Activated T-helper 2 cell treated with anti-CD3 and anti-CD28 coated beads, Interferon-gamma antibody, Interleukin-2, Interleukin-4, amounts not matched to agents 10 μg/mL and 5 μg/mL and 100 μg/mL, durations not matched to agents 14 hours and 24 hours and 36 hours (primary cell): Measurements from ENCODE around the gene DAGLA. TPM values are rescaled to one million over a fixed set of nuclear protein-coding genes. Genes with fewer than 3 reads are reported as not detected.

Experiments used
- DNase-seq: peaks from one replicate; pipeline ENCODE4 v3.0.0; 2021; ENCODE audit warnings: low spot score
- H3K27ac Mint-ChIP-seq: one replicate; pipeline ENCODE4 v1.8.0; 2021; ENCODE audit warnings: mixed read lengths
- H3K27me3 Mint-ChIP-seq: one replicate; pipeline ENCODE4 v1.8.0; 2021; ENCODE audit warnings: low read depth, mixed read lengths
- H3K36me3 Mint-ChIP-seq: one replicate; pipeline ENCODE4 v1.8.0; 2021; ENCODE audit warnings: low read depth, mixed read lengths
- H3K4me1 Mint-ChIP-seq: one replicate; pipeline ENCODE4 v1.8.0; 2021; ENCODE audit warnings: low read depth, mixed read lengths
- H3K4me3 Mint-ChIP-seq: one replicate; pipeline ENCODE4 v1.8.0; 2021; ENCODE audit warnings: low read depth, mild to moderate bottlenecking, moderate library complexity, mixed read lengths
- H3K9me3 Mint-ChIP-seq: one replicate; pipeline ENCODE4 v1.8.0; 2021; ENCODE audit warnings: mixed read lengths
- intact Hi-C: fragments of 100-400 bp; cut with micrococcal nuclease; formaldehyde crosslinking; loops from one replicate; pipeline ENCODE4 v1.15.1; 2023
- total RNA-seq: library from RNA; stranded (reverse); gene quantifications from 2 replicates; pipeline ENCODE4 v1.2.3, GENCODE V29; 2022

Gene DAGLA
- total RNA-seq, 1 donor from 2014 or later, result 0.07 TPM

DNA sequence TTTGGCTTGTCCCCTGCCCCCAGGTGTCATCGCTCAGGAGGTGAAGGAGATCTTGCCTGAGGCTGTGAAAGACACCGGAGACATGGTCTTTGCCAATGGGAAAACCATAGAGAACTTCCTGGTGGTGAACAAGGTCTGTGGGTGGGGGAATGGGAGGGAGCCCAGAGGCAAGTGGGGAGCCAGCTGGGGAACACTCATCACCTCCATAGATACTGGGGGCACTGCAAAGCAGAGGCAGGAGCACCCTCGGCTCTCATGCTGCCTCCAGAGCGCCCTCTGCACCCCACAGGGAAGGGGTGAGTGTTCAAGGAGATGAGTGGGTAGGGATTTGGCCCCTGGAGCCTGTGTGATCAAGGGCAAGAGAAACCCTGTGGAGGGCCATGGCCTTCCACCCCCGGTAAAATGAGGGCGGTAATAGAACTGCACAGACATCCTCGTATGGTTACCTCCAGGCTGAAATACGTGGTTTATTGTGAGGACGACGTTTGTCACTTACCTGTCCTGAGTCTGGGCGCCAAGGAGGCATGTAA lies 98.2 kb downstream of the DAGLA start:
- no peak overlapping the region for H3K27ac Mint-ChIP-seq
- intact Hi-C loops, result no loop called here
- peaks cover 13% of the 10 kb centered on the region for H3K4me1 Mint-ChIP-seq
- H3K9me3 Mint-ChIP-seq, result no peaks in the 10 kb centered on the region
- DNase-seq, result no peak
- H3K36me3 Mint-ChIP-seq, result no peaks in the 10 kb centered on the region
- no peaks in the 10 kb centered on the region for H3K27me3 Mint-ChIP-seq
- peak overlapping the region; percentile 45 for H3K4me3 Mint-ChIP-seq

DNA sequence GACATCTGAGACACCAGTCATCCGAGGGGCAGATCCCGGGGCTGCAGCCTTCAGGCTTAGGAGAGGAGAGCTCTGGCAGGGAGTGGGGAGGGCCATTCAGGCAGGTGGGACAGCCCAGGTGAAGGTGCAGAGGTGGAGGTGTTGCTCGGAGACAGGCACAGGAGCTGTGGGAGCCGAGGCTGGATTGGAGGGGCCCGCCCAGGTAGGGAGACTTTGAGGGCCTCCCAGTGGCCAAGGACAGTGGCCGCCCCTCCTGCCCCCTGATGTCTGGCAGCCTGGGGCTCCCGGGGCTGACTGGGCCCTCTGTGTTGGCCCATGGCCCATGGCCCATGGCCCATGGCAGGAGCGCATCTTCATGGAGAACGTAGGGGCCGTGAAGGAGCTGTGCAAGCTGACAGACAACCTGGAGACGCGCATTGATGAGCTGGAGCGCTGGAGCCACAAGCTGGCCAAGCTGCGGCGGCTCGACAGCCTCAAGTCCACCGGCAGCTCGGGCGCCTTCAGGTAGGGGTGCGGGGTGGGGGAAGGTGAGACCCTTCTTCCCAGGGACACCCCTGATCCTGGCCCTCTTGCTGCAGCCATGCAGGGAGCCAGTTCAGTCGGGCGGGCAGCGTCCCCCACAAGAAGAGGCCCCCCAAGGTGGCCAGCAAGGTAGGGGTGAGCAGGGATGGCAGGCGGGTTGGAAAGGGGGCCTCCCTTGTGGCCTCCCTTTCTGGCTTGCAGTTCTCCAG lies 98.9 kb downstream of the DAGLA start:
- Mint-ChIP-seq H3K36me3 (peaks cover 4% of the 10 kb centered on the region), H3K27ac (no peak overlapping the region), H3K9me3 (no peaks in the 10 kb centered on the region), H3K4me1 (peaks cover 13% of the 10 kb centered on the region), H3K4me3 (no peak overlapping the region), H3K27me3 (no peaks in the 10 kb centered on the region)
- no peak for DNase-seq
- intact Hi-C loops, result no loop called here

DNA sequence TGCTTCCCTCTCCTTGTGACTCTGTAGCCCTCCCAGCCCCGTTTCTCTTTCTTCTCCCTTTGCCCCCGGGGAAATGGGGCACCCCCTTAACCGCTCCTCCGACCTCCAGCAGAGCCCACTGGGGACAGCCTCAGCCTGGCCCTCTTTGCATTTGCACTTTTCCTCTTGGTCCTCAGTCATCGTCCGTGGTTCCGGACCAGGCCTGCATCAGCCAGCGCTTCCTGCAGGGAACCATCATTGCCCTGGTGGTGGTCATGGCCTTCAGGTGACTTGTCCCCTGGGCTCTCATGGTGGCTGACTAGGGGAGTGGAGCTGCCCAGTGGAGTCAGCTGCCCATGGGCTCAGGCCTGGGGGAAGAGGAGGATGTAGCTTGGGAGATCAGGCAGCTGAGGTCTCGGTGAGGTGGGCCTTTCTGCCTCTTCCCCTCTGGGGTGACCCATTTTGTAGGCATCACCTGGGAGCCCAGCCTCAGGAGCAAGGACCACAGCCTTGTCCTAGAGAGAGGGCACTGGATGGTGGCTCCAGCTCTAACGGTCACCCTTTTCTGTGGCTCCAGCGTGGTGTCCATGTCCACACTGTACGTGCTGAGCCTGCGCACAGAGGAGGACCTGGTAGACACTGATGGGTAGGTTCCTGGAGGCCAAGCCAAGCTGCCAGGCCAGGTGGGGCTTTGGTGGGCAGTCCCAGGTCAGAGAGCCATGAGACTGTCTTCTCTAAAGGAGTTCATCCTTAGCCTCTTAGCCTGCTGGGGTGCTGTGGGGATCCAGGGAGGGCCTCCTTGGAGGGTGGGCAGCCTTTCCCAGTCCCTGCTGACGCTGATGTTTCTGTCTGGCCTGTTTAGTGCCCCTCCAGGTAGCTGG lies 99.7 kb downstream of the DAGLA start:
- H3K27me3 Mint-ChIP-seq, result no peaks in the 10 kb centered on the region
- no peak for DNase-seq
- peaks cover 6% of the 10 kb centered on the region for H3K36me3 Mint-ChIP-seq
- intact Hi-C loops, result no loop called here
- peaks cover 13% of the 10 kb centered on the region for H3K4me1 Mint-ChIP-seq
- no peaks in the 10 kb centered on the region for H3K9me3 Mint-ChIP-seq
- no peak overlapping the region for H3K4me3 Mint-ChIP-seq
- H3K27ac Mint-ChIP-seq, result no peak overlapping the region

DNA sequence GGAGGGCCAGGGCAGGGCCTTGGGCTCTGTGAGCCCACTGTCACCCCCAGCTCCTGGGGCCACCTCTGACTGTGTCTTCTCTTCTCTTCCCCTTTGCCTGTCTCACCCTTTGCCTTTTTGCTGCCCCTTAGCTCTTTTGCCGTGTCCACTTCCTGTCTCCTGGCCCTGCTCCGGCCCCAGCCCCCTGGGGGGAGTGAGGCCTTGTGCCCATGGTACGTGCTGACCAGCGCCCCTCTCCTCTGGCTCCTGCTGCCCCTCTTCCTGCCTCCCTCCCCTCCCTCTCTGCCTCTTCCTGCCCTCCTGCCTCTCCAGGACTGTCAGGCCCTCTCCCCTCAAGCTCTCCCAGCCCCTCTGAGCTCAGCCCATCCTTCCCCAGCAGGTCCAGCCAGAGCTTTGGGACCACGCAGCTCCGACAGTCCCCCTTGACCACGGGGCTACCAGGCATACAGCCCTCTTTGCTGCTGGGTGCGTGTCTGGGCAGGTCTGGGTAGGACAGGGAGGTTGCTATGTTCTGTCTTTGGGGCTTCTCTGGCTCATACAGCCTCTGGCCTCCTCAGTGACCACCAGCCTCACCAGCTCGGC lies 100.5 kb downstream of the DAGLA start:
- intact Hi-C loops, result no loop called here
- Mint-ChIP-seq H3K36me3 (peaks cover 10% of the 10 kb centered on the region), H3K4me3 (no peak overlapping the region), H3K27me3 (no peaks in the 10 kb centered on the region), H3K27ac (no peak overlapping the region), H3K4me1 (peaks cover 13% of the 10 kb centered on the region), H3K9me3 (no peaks in the 10 kb centered on the region)
- no peak for DNase-seq

DNA sequence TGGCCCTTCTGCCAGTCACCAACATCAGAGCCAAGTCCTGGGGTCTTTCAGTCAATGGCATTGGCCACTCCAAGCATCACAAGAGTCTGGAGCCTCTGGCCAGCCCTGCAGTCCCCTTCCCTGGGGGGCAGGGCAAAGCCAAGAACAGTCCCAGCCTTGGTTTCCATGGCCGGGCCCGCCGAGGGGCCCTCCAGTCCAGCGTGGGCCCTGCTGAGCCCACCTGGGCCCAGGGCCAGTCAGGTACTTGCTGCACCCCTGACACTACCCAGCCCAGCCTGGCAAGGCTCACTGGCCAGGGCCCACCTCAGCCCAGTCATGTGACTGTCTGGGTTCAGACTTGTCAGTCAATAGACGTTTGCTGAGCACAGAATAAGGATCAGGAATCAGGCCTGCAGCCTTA lies 101.4 kb downstream of the DAGLA start:
- H3K27ac Mint-ChIP-seq, result no peak overlapping the region
- H3K36me3 Mint-ChIP-seq, result peaks cover 11% of the 10 kb centered on the region
- intact Hi-C loops, result no loop called here
- no peak for DNase-seq
- no peak overlapping the region for H3K4me3 Mint-ChIP-seq
- H3K27me3 Mint-ChIP-seq, result no peaks in the 10 kb centered on the region
- H3K4me1 Mint-ChIP-seq, result peaks cover 11% of the 10 kb centered on the region
- H3K9me3 Mint-ChIP-seq, result no peaks in the 10 kb centered on the region

DNA sequence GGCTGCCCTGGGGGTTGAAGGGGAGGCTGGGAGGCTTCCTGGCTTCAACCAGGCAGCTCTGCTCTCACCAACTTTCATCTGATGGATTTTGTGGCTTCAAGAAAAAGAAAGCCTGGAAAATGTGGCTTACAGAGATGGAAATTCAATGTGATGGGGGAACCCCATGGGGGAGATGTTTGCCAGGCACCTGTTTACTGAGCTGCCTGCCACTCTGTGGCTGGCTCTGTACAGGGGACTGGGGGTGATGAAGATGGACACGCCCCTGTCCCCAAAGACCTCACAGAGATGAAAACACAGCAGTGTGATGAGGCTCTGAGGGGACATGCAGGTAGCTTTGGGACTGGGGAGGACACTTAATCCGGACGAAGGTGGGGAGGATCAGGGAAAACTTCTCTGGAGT lies 102.1 kb downstream of the DAGLA start:
- intact Hi-C loops, result no loop called here
- H3K4me3 Mint-ChIP-seq, result no peak overlapping the region
- H3K9me3 Mint-ChIP-seq, result no peaks in the 10 kb centered on the region
- H3K27me3 Mint-ChIP-seq, result no peaks in the 10 kb centered on the region
- no peak overlapping the region for H3K27ac Mint-ChIP-seq
- peaks cover 6% of the 10 kb centered on the region for H3K4me1 Mint-ChIP-seq
- H3K36me3 Mint-ChIP-seq, result peaks cover 15% of the 10 kb centered on the region
- no peak for DNase-seq

DNA sequence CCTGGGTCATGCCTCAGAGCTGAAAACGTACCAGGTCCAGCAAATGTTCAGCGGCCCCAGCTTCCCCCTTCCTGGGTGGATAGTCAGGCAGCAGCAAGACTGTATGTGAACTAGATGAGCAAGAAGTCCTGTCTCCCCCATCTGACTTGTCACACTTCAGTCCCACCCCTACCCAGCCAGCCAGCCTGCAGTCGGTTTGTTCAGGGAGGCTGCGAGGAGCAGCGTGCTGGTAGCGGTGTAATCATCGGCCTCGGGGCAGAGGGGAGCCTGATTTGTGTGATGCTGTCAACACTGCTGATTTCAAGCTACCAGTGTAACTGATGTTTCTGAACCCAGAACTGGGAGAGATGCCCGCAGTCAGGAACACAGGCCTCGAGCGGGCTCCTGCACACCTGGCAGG lies 102.7 kb downstream of the DAGLA start:
- peaks cover 4% of the 10 kb centered on the region for H3K4me1 Mint-ChIP-seq

DNA sequence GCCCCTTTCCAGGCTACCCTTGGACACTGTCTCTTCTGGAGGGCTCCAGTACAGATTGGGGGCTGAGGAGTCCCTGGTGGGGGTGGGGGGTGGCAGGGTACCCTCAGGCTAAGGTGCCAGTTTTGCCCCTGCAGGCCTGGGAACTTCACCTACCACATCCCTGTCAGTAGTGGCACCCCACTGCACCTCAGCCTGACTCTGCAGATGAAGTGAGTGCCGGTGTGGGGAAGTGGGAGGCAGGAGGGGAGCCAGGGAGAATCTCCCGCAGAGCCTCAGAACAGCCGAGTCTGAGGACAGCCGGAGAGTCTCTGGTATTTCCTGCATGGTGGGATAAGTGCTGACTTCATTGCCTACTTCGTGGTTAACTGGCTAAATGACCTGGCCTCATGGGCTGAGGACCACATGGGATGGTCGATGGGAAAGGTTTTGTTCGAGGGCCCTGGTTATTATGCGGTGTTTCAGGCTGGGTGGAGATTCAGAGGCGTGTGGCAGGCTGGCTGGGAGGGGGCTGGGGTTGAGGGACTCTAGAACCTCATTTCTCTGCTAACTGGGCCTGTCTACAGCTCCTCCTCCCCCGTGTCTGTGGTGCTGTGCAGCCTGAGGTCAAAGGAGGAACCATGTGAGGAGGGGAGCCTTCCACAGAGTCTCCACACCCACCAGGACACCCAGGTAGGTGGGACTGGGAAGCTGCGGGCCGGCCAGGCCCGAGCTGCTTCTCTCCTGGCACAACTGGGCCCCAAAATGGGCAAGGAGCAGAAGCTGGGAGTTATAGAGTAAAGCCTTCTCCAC lies 103.7 kb downstream of the DAGLA start:
- Mint-ChIP-seq H3K9me3 (no peaks in the 10 kb centered on the region), H3K27me3 (no peaks in the 10 kb centered on the region), H3K4me1 (no peaks in the 10 kb centered on the region), H3K27ac (no peak overlapping the region), H3K36me3 (peaks cover 29% of the 10 kb centered on the region), H3K4me3 (no peak overlapping the region)
- intact Hi-C loops, result no loop called here
- DNase-seq, result no peak

More for the DNA sequence above, 102.7 kb downstream of the DAGLA start:
- no peak for DNase-seq
- Mint-ChIP-seq H3K27ac (no peak overlapping the region), H3K4me3 (no peak overlapping the region), H3K36me3 (peaks cover 19% of the 10 kb centered on the region), H3K27me3 (no peaks in the 10 kb centered on the region), H3K9me3 (no peaks in the 10 kb centered on the region)
- intact Hi-C loops, result no loop called here

DNA sequence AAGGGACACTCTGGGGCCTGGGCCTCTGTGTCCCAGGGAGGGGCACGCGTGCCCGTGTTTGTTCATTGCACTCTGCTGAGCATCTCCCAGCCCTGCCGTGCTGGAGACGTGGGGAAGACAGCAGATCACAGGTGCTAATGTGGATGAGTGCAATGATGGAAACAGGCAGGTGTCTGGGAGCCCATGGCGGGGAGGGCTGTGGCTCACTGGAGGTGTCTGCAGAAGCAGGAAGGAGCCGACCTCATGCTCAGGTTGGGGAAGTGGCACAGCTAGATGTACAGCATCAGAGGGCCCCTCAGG lies 104.3 kb downstream of the DAGLA start:
- H3K36me3 Mint-ChIP-seq, result peaks cover 34% of the 10 kb centered on the region
- DNase-seq, result no peak
- H3K27me3 Mint-ChIP-seq, result no peaks in the 10 kb centered on the region
- H3K27ac Mint-ChIP-seq, result no peak overlapping the region
- H3K4me1 Mint-ChIP-seq, result peaks cover 3% of the 10 kb centered on the region
- intact Hi-C loops, result no loop called here
- H3K4me3 Mint-ChIP-seq, result no peak overlapping the region
- no peaks in the 10 kb centered on the region for H3K9me3 Mint-ChIP-seq

DNA sequence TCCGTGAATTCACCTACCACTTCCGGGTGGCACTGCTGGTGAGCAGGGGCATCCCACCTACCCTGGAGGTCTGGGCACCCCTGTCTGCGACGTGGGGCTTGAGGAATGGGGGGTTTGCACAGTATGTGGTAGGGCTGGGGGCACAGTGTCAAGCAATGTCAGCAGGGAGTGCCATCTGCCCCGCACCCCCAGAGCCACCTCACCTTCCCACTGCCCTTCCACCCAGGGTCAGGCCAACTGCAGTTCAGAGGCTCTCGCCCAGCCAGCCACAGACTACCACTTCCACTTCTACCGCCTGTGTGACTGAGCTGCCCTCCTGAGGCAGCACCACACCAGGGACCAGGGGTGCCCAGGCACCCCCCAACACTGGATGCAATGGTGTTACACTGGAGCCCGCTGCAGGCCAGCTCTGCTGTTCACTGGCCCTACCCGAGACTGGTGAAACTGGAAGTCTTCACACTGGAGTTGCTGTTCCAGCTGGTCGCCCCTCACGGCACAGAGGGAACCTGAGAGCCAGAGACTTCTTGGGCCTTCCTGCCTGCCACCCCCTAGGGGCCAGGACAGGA lies 105.7 kb downstream of the DAGLA start:
- H3K36me3 Mint-ChIP-seq, result peaks cover 45% of the 10 kb centered on the region
- H3K27ac Mint-ChIP-seq, result no peak overlapping the region
- no peak overlapping the region for H3K4me3 Mint-ChIP-seq
- intact Hi-C loops, result no loop called here
- H3K9me3 Mint-ChIP-seq, result no peaks in the 10 kb centered on the region
- no peak for DNase-seq
- no peaks in the 10 kb centered on the region for H3K27me3 Mint-ChIP-seq
- peaks cover 7% of the 10 kb centered on the region for H3K4me1 Mint-ChIP-seq

DNA sequence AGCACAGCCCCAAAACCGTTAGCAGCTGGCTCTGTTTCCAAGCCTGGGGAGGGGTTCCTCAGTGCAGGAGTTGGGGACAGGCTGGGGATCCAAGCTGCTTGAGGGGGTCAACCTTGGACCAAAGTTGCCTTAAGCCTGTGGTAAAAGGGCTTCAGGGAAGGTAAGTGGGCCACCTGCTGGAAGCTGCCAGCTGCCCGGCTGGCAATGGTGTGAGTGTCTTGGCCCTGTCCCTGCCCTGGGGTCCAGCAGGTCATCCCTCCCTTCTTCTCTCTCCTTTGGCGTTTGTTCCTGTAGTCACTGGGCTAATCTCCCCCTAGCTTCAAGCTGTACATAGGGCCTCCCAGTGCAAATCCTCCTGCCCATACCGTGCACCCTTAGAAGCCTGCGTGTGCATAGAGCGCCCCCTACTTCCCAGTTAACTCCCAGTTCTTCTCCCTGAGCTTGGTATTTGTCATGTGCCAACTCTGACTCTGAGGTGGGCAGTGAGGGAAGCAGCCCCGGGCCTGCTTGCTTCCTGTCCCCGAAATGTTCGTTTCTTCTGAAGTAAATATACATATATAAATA lies 107.8 kb downstream of the DAGLA start:
- H3K27ac Mint-ChIP-seq, result no peak overlapping the region
- no peak overlapping the region for H3K4me3 Mint-ChIP-seq
- intact Hi-C loops, result no loop called here
- no peak for DNase-seq
- peaks cover 12% of the 10 kb centered on the region for H3K4me1 Mint-ChIP-seq
- H3K9me3 Mint-ChIP-seq, result no peaks in the 10 kb centered on the region
- H3K36me3 Mint-ChIP-seq, result peaks cover 53% of the 10 kb centered on the region
- no peaks in the 10 kb centered on the region for H3K27me3 Mint-ChIP-seq

DNA sequence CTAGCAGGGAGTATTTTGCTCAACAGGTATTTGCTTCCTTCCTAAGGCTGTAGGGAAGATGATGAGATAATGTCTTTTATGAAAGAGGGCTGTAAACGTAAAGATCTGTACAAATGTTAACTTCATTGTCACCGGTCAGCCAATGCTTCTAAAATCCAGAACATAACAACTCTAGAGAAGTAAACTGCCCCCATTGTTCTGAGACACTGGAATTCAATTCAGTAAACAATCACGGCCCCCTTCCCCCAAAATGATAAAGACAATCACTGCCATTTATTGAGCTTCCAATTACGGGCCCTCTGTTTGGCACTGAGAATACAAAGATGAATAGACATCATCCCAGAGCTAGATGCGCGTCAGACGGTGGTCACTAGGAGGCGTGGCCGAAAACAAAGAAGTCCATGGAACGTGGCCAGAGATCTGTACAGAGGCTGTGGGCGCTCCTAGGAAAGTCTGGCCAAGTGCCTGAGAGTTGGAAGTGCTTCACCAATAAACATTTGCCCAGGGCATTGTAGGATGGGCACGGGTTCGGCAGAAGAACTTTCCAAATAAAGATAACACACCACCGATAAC lies 111.6 kb downstream of the DAGLA start:
- Mint-ChIP-seq H3K27me3 (no peaks in the 10 kb centered on the region), H3K4me1 (peaks cover 38% of the 10 kb centered on the region), H3K27ac (peak overlapping the region; percentile 99), H3K36me3 (peaks cover 65% of the 10 kb centered on the region), H3K4me3 (peak overlapping the region; percentile 98), H3K9me3 (no peaks in the 10 kb centered on the region)
- intact Hi-C loops, result loop anchor here (1.0 to 5.0 kb wide), 4 partner anchors 23 to 330 kb away; partner anchors contain the start of genes FADS3 and INCENP
- peak; percentile 49 for DNase-seq
